ENCODE results near the gene UNK.

- TF ChIP-seq USF1 (IDR thresholded peaks at IDR 0.05) = no peak
- TF ChIP-seq YY1 (IDR thresholded peaks at IDR 0.05; ENCODE audit: low read depth) = no peak
- TF ChIP-seq NFIC (IDR thresholded peaks at IDR 0.05) = no peak
- no peak for TF ChIP-seq TAF1 (IDR thresholded peaks at IDR 0.05; ENCODE audit: low read depth)
- no peak for TF ChIP-seq ZBTB7A (IDR thresholded peaks at IDR 0.05; ENCODE audit: low read depth)
- TF ChIP-seq TEAD4 (IDR thresholded peaks at IDR 0.05) = no peak
- TF ChIP-seq MAX (IDR thresholded peaks at IDR 0.05) = no peak
- TF ChIP-seq TCF12 (IDR thresholded peaks at IDR 0.05; ENCODE audit: low read depth) = no peak
- no peak for TF ChIP-seq REST (IDR thresholded peaks at IDR 0.05; ENCODE audit: low read depth)
These were observed 21.4 kb upstream of the UNK start for GRCh38 chr17:75763269-75763607.
